ENCODE measurements around the gene RASEF. TPM values are rescaled to one million over a fixed set of nuclear protein-coding genes. Genes with fewer than 3 reads are reported as not detected.
A peak's percentile ranks its signal among the peaks of the same experiment; 100 is the strongest.

RASEF gene
- total RNA-seq, 6 experiments from 2014 or later, result 0.73 to 6.1 (median 1.9) TPM

GRCh38 chr9:83066771-83067170 is 3.8 kb upstream of the RASEF start:
- DNase-seq (no peak), ATAC-seq (no peak)
- 66% methylated on average over 5 of the region's 5 CpGs for WGBS (ENCODE audit: insufficient coverage, low coverage, low lambda C conversion rate, missing lambda C conversion rate)
- Histone ChIP-seq H3K27ac (no peak overlapping the region), H3K27me3 (peaks cover 0 to 20% of the 10 kb centered on the region in 2 donors), H3K4me3 (no peak overlapping the region), H3K36me3 (no peaks in the 10 kb centered on the region), H3K4me1 (peaks cover 0 to 14% (median 0%) of the 10 kb centered on the region in 4 donors), H3K9me3 (no peaks in the 10 kb centered on the region)
- intact Hi-C loops (cut with DNase I), result no loop called here
- TF ChIP-seq CTCF (IDR thresholded peaks at IDR 0.05) (no peak), POLR2A (IDR thresholded peaks at IDR 0.05) (no peak)

- DNase-seq (no peak), ATAC-seq (no peak)
- WGBS (ENCODE audit: insufficient coverage, low coverage, low lambda C conversion rate, missing lambda C conversion rate), result 60% methylated on average over 1 of the region's 1 CpG
- H3K4me1 ChIP-seq, result peaks cover 0 to 14% (median 0%) of the 10 kb centered on the region in 4 donors
- H3K9me3 ChIP-seq, result no peaks in the 10 kb centered on the region
- H3K4me3 ChIP-seq, result no peak overlapping the region
- H3K36me3 ChIP-seq, result no peaks in the 10 kb centered on the region
- no peak for TF ChIP-seq CTCF (IDR thresholded peaks at IDR 0.05)
- no peak for TF ChIP-seq POLR2A (IDR thresholded peaks at IDR 0.05)
- intact Hi-C loops (cut with DNase I), result no loop called here
- H3K27me3 ChIP-seq, result peaks cover 0 to 31% of the 10 kb centered on the region in 2 donors
- no peak overlapping the region for H3K27ac ChIP-seq
These were observed 2.3 kb upstream of the RASEF start for GRCh38 chr9:83065233-83065632.

DNA sequence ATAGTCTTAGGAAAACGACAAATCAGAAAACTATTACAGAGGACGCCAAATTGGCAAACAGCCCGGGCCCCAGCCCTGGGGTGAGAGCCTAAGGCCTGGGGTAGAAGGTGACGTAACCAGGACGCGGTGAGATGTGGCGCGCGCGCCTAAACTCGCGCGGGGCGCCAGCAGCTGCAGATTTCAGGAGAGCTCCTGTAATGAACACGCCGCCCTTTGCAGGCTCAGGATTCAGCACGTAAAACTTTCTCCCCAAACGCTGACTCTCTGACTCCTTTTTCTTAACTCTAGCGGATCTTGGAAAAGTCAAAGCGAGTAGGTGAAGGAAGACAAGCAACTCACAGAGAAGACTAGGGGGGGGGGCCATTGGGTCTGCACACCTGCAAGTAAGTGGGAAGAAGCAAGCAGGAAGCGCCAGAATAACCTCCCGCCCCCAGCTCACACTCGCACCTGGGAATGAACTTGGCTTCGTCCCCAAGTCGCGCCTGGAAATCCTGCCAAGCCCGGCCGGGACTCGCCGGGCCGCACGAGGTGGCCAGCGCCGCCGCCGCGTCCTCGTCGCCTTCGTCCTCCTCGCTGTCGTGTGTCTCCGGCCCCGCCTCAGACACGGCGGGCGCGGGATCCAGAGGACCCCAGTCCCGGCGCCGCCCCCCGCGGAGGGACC is 822 bp downstream of the RASEF start:
- TF ChIP-seq CTCF (IDR thresholded peaks at IDR 0.05), result no peak
- TF ChIP-seq POLR2A (IDR thresholded peaks at IDR 0.05), result no peak
- H3K27ac ChIP-seq, result peak overlapping the region in 1 of 3 donors; percentile 25
- 0% methylated on average over 15 of the region's 53 CpGs for WGBS (ENCODE audit: insufficient coverage, low coverage, low lambda C conversion rate, missing lambda C conversion rate)
- ATAC-seq (peak; percentile 46 to 65 (median 53)), DNase-seq (peak in 2 of 3 donors; percentile 33 to 64)
- H3K9me3 ChIP-seq, result no peaks in the 10 kb centered on the region
- no peaks in the 10 kb centered on the region for H3K36me3 ChIP-seq
- intact Hi-C loops (cut with DNase I), result no loop called here
- H3K4me3 ChIP-seq, result peak overlapping the region; percentile 31 to 50 (median 40)
- peaks cover 0 to 14% (median 0%) of the 10 kb centered on the region in 4 donors for H3K4me1 ChIP-seq
- H3K27me3 ChIP-seq, result peaks cover 0 to 31% of the 10 kb centered on the region in 2 donors

DNA sequence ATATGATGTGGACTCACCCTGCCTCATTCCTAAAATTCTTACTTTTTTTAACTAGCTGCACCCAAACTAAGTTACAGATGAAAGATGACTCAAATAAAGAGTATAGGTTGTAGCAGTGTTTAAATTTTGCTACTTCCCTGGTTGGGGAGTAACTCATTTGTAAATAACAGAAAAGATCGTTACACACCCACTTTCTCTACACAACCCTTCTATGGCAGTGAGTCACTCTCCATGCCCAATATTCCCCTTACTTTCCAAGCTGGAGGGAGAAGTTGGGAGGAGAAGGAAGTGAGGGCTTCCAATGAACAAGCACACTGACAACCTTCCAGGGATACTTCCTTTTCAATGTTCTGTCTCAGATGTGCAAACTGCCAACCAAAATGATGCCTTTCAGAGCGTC is 1.9 kb downstream of the RASEF start:
- 76% methylated on average over 2 of the region's 2 CpGs for WGBS (ENCODE audit: insufficient coverage, low coverage, low lambda C conversion rate, missing lambda C conversion rate)

More for the DNA sequence above, 1.9 kb downstream of the RASEF start:
- Histone ChIP-seq H3K4me3 (no peak overlapping the region), H3K27ac (no peak overlapping the region), H3K9me3 (no peaks in the 10 kb centered on the region), H3K4me1 (peaks cover 0 to 14% (median 0%) of the 10 kb centered on the region in 4 donors), H3K36me3 (no peaks in the 10 kb centered on the region), H3K27me3 (peaks cover 0 to 31% of the 10 kb centered on the region in 2 donors)
- ATAC-seq (no peak), DNase-seq (no peak)
- intact Hi-C loops (cut with DNase I), result no loop called here
- TF ChIP-seq POLR2A (IDR thresholded peaks at IDR 0.05) (no peak), CTCF (IDR thresholded peaks at IDR 0.05) (no peak)
